Glomerular visceral epithelial cell (primary cell): Measurements from ENCODE around the gene PFDN6.

Source experiments
- DNase-seq: peaks from one replicate; pipeline ENCODE4 v3.0.0-alpha.2; 2016; ENCODE audit errors: extremely low spot score

The PFDN6 gene

DNA sequence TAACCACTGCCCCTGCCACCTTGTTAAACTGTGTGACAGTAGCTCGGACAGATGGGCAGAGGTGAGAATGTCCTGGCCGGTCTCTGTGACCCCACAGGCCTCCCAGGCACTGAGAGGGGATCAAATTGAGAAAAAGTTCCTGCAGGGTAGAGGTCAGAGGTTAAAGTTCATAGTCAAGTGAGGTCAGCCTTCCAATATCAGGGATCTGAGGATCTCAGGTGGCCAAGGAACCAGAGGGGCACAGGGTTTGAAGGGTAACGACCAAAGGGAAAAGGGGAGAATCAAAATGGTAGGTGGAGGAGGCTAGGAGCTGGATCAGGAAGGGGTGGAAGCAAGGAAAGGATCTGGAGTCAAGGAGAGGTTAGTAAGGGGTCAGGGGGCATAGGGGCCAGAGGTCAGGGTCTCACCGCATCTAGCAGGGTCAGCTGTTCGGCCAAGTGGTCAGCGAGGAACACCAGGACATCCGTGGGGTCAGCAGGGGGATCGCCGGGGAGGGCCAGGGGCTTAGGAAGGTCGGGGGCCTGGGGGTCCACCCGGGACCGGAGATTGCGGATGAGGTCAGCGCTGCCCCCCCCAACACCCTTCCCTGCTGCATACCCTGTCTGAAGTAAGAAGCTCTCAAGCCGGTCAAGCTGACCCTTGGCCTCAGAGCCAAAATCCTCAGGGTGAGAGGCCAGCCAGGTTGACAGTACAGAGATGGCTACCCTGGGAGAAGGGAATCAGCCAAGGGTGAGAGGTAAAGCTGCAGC, 6.4 kb downstream of the PFDN6 start:
- no peak for DNase-seq

DNA sequence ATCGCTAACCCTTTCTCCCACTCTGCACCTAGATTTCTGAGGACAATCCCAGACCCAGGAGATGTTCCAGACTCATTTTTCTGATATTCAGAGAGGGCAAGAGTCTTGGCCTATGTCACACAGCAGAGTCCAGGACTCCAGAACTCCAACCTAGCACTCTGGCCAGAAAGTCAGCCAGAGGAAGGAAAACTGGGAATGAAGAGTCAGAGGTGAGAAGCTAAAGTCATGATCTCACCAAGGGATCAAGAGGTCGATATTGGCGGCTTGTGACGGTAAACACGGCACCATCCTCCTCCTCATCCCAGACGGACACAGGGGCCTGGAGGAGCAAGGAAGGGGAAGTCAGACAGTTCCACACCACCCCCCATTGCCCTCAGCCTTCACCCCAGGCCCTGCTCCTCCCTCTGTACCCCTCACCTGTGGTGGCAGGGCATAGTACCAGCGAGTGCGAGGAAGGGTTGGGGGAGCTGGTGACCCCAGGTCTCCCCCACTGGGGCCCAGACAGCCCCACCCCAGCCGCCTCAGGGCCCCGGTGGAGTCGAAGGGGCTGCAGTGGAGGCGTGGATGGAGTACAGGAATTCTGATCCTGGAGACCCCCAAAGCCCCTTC, 7.5 kb downstream of the PFDN6 start:
- DNase-seq: no peak

DNA sequence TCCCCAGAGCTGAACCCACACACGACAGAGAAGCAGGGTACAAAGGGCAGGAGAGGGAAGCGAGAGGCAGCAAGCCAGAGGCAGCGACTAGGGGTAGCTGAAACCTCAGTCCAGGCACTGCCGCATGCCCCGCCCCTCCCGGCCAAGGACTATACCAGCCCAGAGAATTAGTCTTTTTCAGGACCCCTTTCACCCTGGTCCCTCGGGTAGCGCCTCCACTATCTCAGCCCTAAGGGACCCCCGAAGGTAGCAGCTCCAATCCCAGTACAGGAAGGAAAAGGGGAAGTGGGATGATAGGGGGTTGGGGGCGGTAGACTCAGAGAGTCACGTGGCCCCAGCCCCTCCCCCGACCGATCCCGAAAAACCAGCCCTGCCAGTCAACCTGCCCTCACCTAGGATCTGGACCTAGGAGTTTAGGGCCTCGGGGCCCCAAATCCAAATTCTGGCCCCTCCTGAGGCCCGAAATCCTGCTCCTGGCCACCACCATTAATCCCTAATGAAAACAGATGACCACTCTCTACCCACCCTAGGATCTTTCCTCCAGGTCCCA, 8.1 kb downstream of the PFDN6 start:
- DNase-seq: no peak

DNA sequence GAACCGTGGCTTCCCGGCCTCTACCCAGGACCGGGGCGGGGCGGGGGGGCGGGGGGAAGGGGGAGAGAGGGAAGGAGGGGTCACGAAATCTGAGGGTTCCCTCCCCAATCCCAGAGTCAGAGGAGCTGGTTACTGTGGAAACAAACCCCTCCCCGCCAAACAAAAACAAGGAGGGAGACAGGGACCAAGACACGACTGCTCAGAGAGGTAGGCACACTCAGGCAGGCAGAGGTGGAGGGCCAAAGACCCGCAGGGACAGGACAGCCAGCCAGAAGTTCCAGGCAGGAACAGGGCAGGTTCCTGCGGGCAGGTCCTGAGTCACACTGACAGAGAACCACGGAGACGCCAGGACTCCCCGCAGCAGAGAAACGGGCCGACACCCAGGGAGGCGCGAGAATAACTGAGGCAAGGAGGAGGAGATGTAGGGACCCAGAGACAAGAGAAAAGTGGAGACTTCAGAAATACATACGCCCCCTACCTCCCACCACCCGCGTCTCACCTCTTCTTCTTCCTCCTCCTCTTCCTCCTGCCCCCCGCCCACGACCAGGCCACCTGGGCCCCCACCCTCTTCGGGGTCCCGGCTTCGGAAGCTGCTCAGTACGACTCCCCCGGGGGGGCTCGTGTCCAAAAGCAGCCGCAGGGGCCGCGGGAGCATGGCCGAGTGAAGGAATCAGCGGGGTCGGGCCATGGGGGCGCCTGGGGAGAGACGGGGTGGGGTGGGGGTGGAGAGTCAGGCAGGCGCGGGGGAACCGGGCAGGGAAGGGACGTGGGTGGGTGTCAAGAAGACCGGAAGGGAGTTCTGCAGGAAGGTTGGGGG, 8.8 kb downstream of the PFDN6 start:
- peak; percentile 91 for DNase-seq

DNA sequence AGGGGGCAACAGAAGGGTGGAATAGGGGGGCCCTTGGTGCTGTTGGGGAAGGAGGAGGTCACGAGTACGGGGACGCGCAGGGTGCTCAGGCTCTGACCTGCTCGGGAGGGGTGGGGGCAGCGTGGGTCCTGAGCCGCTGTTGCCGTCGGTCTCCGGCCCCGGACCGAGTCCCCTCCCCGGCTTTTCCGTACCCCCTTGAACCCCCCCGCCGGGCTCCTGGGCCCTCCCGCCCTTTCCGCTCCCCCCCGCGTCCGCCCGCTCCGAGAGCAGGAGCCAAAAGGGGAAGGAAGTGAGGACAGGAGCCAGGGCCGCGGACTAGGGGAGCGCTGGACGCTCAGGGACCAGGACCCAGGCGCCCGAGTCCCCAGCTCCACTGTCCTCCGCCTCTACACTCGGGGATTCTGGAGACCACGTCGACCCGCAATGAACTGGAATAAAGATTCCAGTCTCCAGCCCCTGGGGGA, 9.4 kb downstream of the PFDN6 start, which contains the start of gene RGL2:
RGL2 (minus strand) TSS at position 170 of the 464 bp plus-strand sequence. CDS start 332 bp downstream, outside the sequence.
- DNase-seq: peak; percentile 72

DNA sequence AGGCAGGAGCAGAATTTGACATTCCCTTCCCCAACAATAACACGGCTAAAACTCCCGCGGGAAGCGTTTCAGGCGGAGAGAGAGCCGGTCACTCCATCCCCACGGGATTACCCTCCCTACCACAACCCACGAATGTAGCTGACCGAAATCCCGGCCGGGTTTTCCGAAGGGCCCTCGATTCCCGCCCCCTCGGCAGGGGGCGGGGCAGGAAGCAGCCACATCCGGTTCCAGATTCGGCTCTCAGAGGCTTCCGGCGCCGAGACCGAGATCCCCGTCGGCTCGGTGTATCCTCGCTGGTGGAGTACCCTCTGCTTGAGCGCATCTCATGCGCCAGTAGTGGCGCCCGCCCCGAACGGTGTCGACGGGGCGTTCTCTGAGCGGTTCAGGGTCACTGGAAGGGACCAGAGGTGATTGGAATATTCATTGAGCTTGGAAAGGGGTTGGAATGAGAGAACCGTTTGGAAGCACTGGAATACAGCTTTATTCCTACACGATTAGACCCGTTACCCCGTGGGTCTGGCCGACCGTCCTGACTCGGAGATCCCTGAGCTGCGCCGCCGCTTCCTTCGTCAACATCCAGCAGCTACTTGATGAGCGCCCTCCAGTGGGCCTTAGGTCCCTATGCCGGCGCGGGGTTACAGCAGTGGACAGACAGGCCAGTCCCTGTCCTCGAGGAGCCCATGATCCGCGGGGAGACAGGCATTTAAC, 10.0 kb downstream of the PFDN6 start:
- DNase-seq: peak; percentile 95

DNA sequence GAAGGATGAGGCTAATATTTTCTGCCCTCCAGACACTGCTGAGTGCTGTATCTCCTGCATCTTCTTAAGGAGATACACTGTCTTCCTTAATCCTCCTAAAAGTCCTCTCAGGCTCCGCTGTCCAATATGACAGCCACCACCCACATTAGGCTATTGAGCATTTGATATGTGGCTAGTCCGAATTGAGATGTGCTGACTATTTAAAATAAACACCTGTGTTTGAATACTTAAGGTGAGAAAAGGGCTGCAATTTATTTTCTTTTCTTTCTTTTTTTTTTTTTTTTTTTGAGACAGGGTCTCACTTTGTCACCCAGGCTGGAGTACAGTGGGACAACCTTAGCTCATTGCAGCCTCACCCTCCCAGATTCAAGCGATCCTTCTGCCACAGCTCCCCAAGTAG, 12.5 kb downstream of the PFDN6 start:
- no peak for DNase-seq

DNA sequence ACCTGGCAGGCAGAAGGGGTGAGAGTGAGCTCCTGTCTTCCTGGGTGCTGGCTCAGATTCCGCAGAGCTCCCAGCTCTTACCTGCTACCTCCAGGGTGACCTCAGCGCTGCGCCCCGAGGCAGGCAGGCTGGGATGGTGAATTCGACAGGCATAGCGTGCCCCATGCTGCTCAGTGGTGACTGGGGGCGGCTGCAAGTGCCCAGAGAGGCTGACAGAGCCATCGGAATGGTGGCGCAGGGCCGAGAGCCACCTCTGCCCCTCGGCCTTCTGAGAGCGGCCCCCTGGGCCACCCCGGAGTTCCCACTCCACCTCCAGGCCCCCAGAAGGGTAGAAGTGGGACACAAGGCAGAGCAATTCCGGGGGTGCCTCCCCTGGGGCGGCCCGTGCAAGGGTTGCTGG, 14.8 kb downstream of the PFDN6 start:
- no peak for DNase-seq

DNA sequence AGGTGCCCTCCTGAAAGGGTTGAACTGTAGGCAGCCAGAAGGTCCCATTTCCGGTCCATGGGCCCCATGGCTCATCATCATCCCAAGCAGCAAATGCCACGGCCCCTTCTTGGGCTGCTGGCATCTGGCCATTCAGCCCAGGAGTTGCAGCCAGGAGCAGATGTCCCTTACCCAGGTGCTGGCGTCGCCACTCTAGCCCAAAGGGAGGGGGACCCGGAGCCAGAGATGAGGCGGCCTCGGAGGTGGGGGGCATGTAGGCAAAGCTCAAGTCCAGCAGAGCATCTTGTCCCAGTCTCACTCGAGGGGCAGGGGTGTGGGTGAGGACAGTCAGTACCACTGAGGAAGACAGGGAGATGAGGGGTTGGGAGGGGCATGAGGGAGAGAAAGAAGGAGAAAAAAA, 15.7 kb downstream of the PFDN6 start:
- DNase-seq: no peak

DNA sequence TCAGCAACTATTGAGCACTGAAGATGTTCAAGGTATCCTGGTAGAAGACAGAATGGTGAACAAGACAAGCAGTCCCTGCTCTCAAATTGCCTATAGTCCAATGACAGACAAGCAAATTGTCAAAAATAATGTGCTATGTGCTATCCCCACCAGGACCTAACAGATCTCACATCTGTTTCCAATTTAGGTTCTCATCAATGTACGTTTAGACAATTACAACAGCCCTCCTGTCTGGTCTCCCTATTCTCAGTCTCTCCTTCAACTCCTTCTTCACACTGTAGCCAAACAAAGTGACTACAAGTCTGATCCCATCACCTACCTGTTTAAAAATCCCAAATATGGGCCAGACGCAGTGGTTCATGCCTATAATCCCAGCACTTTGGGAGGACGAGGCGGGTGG, 17.0 kb downstream of the PFDN6 start:
- DNase-seq: no peak

DNA sequence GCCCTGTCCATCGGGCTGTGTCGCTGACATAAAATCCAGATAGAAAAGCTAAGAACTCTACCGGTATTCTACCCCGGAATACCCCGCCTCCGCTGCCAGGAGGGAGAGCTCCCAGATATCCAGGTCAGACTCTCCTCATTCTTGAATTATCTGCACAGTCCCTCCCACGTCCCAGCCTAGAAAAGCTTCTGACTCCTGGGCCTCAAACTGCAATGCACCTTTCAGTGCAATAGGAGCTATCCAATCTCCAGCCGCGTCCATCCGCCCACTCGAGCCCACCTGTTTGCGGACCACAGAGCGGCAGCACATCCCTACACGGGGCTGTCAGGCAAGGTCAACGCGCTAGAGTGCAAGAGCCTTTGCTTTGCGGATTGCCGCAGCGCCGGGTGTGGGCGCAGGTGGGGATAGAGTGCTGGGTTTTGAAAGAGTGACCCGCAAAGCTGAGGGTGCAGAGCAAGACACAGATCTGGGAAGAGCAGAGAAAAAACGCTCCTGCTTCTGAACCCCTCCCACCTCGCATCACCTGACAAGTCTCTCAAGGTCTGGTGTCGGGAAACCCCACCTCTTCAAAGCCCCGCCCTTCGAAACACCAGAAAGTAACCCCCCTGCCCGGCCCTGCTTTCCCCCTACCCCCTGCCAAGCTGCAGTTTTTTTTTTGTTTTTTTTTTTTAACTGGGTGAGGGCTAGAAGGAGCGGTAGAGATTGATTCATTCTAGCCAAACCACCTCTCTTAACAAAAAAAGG, 23.1 kb downstream of the PFDN6 start:
- DNase-seq: peak; percentile 88

DNA sequence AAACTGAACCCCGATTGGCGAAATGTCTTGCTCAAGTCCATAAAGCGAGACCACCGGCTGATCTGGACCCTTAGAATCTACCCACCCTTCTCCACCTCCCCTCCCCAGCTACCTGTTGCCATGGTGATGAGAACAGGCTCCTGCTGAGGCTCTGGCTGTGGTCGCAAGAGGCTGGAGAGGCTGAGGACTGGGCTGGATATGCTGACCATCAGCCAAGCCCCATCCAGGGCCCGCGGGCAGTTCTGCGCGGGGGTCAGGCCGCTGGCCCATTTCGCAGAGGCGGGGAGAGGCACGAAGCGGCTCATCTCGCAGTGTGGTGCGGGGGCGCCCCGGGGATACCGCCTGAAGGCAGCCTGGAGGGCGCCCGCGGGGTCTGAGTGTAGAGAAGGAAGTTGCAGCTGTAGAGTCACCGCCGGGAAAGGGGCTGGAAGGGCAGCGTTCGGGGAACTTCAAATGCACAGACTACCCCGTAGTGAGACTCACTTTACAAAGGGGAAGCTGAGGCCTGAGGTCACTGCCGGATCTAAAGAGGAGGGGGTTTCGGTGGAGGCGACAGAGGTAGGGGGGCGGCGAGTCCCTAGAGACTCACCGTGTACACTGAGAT, 23.8 kb downstream of the PFDN6 start:
- DNase-seq: peak; percentile 22

DNA sequence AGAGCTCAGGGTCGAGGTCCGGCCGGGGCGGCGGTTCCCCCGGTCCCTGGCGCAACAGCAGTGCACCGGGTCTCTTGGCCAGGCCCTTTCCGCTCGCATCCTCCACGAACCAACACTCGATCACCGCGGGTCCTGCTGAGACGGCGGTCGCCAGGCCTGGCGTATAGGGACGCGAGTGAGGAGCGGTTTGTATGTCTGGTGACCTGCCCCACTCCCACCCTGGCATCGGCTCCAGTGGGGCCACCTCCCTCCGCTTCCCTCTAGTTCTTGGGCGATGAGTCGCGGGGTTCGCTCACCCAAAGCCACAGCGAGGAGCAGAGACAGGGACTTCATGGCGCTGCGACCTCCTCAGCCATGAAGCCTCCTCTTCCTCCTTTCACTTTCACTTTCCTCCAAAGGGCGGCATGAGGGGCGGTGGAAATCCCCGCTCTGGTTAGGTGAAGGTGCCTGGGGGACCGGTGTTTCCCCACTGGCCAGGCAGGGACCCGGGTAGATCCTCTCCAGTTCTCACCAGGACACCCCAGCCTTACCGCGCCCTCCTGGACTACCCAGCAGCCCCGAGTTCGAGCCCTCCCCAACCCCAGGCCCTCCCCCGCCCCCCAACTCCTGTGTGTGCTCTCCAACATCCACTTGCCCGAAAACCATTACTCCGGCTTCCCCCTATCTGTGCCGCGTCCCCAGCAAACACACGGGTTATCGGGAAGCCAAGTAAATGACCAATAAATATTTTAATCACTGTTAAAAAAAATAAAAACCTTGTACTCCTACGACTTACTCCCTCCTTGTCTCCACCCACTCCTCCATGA, 24.5 kb downstream of the PFDN6 start, which contains the start of gene TAPBP:
TAPBP (minus strand) TSS at position 370 of the 806 bp plus-strand sequence; CDS start at position 333, 37 bp downstream.
- peak; percentile 84 for DNase-seq

DNA sequence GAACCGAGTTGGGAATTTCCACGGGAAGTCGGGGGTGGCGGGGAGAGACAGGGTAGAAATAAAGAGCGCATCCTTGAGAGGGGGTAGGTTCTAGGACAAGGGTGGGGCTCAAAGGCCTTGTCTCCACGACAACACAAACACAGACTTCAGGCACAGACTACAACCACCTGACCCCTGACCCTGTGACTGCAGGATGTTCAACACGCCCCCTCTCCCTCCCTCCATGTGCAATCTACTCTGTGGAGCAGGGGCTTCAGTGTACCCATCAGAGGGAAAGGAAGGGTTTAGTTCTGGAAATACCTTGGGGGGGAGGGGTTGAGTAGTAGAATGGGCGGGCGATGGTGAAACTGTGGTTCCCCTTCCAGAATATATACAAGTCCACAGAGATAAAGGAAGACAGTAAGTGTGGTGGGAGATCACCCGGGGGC, 25.1 kb downstream of the PFDN6 start:
- peak; percentile 80 for DNase-seq

DNA sequence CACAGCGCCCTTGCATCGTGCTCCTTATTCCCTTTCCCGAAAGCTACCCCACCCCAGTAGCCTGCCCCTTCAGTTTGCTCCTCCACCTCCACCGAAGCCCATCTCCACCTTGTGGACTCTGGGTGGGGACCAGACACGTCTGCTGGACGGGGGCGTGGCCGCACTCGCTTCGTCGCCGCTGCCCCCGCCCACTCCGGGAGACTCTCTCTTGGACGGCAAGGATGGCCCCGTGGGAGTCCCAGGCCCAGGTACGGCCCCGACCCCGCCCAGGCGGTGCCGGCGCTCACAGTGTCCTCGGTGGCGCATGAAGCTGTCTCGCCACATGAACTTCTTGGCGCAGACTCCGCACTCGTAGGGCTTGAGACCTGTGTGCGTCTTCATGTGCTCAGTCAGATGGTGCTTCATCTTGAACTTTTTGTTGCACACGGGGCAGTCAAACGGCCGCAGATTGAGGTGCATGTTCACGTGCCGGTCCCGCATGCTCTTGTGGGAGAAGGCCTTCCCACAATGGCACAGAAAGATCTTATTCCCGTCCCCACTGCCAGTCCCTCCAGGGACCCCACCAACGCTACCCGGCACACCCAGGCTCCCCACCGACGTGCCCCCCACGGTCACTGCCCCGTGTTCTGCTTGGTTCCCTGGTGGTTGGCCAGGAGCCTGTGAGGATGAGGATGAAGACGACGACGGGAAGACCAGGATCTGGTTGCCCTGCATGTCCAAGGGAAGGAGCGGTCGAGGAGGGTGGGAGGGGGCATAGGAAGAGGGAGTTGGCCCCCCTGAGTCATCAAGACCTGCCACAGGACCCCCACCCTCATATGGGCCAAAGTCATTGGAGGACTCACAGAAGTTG, 25.8 kb downstream of the PFDN6 start:
- DNase-seq: no peak

DNA sequence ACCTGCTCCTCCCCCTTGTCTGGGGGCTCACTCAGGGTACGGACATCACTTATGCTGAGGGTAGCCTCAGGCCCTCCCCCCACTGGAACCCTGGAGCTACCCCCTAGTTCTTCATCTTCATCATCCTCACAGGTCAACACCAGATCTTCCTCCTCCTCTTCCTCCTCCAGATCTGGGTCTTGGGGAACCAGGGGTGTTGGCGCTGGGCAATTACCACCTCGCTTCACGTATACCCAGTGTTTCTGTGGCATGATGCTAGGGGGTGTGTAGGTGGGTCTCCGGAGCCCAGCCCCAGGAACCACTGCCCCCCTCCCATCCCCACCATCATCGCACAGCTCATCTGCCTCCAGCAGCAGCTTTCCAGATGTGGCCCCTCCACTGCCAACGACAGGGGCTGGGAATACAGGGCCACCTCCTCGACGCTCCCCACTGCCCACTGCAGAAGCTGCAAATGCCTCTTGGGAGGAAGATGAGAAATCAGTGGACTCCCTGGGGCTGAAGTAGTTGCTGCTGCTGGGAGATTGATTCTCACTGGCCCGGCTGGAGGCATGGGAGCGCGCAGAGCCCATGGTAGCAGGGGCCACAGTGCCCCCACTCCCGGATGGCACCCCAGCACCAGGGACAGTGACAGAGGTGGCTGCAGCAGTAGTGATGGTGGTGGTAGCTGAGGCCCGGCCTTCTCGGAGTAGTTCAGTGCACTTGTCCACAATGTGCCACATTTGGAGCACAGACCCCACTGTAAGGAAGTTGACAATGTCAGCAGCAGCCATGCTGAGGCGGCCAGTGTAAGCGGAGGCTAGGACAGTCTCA, 26.6 kb downstream of the PFDN6 start:
- no peak for DNase-seq

DNA sequence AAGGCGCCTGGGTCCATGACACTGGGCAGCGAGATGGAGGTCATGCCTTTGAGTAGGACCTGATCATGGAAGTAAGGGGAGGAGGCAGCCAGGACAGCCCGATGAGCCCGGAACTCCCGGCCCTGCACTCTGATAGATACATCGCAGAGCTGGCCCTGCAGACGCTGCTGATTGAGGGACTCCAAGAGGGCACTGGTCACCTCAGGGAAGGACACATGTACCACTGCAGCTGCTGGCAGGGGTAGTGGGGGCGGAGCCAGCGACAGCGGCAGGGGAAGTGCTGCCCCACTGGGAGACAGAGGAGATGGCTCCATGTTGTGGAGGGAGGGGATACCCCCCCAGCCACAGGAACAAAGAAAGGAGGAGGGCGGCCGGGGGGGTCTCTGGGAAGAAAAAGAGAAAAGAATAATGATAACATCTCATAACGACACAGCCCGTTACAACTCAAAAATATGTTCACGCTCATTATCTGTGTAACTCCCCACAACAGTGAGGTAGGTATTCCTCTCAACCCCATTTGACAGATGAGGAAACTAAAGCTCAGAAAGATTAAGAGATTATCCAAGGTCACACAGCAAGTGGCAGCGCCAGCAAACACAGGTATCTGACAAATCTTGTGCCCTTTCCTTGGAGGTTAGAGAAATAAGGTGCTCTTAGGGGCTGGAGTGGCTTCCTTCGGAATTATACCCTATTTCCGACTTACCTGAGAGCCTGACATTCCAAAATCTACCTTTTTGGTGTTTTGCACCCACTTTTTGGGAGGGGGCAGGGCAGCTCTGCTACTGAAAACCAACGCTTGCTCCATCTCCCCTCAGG, 27.4 kb downstream of the PFDN6 start:
- DNase-seq: no peak
